GM18517 (cell line): ENCODE measurements around the gene IREB2.
"Not testable (repeated sequence)": the region's sequence is repeated elsewhere in the genome, so short reads cannot be mapped to it uniquely, and the experiment has no call there.

Experiments used
- ATAC-seq: cut with Tn5 transposase; IDR thresholded peaks from one replicate; pipeline ENCODE4 v1.9.1; 2021; ENCODE audit warnings: mild to moderate bottlenecking, moderate library complexity; ENCODE audit not compliant: unreplicated experiment

Gene IREB2, protein sequence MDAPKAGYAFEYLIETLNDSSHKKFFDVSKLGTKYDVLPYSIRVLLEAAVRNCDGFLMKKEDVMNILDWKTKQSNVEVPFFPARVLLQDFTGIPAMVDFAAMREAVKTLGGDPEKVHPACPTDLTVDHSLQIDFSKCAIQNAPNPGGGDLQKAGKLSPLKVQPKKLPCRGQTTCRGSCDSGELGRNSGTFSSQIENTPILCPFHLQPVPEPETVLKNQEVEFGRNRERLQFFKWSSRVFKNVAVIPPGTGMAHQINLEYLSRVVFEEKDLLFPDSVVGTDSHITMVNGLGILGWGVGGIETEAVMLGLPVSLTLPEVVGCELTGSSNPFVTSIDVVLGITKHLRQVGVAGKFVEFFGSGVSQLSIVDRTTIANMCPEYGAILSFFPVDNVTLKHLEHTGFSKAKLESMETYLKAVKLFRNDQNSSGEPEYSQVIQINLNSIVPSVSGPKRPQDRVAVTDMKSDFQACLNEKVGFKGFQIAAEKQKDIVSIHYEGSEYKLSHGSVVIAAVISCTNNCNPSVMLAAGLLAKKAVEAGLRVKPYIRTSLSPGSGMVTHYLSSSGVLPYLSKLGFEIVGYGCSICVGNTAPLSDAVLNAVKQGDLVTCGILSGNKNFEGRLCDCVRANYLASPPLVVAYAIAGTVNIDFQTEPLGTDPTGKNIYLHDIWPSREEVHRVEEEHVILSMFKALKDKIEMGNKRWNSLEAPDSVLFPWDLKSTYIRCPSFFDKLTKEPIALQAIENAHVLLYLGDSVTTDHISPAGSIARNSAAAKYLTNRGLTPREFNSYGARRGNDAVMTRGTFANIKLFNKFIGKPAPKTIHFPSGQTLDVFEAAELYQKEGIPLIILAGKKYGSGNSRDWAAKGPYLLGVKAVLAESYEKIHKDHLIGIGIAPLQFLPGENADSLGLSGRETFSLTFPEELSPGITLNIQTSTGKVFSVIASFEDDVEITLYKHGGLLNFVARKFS

DNA sequence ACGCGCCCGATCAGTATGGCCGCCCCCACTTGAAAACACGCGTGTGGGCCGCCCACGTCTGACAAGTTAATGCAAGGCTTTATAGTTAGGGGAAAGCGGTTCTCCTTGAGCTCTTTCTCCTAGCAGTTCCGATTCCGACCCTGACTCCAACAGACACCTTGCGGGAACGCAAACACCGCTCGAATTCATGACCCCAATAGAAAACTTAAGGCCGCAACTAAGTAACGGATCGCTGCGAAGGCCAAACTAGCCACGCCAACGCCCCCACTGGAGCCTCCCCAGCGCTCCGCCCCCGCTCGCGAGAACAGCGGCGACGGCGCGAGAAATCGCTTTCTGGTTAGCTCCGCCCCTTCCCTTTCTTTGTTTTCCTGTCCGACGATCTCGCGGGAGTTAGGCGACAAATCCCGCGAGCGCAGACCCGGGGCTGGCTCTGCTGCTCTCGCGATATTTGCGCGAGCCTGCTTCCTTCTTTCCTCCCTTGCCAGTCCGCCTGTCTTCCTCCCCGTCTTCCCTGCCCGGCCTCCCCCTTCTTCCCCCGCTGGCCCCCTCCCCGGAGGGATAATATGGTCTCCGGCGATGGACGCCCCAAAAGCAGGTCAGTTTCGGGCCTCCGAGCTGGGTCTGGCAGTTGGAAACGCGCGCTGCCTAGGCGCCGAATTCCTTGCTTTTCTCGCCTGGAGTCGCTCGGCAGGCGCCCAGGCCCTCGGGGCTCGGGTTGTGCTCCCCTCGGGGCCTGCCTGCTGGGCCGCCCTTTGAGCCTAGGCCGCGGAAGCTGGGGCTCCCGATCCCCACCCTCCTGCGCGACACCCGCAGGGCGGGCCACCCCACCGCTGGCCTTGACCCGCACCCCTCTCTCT, at the start of gene IREB2:
Gene IREB2 (plus strand): TSS at position 455 of the 857 bp plus-strand sequence. CDS start 122 bp downstream, at position 577.
- ATAC-seq: peak; percentile 81

DNA sequence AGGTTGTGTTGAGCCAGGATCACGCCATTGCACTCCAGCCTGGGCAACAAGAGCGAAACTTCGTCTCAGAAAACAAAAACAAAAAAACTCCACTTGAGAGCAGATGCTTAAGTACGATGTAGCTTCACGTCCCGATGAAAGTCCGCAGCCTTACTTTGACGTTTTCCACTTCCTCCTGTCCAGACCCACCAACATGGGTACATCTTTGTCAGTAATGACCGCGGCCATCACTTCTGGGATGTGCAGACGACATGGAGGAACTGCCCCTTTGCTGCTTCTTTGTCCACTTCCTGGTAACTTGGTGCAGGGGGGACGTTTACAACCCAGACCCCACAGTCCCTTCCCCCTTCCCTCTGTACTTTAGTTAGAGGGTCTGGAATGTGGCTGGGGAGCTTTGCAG, 49.2 kb upstream of the IREB2 start:
- ATAC-seq: no peak

DNA sequence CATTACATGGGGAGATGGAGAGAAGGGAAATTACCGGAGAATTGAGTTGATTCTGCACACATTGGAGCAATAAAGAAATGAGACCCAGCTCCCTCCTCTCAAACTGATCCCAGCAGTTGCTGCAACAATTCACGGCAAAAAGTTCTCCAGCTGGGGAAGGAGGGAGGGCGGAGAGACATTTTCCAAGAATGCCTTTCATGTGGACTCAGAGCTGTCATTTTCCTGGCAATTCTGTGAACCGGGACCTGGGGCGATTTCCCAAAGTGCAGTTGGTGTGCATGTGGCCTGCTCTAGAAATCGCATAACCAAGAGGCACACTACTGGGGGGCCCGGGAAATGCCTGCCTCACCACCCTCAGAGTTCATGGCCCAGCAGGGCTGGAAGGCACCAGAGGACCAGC, 48.7 kb upstream of the IREB2 start:
- no peak for ATAC-seq

DNA sequence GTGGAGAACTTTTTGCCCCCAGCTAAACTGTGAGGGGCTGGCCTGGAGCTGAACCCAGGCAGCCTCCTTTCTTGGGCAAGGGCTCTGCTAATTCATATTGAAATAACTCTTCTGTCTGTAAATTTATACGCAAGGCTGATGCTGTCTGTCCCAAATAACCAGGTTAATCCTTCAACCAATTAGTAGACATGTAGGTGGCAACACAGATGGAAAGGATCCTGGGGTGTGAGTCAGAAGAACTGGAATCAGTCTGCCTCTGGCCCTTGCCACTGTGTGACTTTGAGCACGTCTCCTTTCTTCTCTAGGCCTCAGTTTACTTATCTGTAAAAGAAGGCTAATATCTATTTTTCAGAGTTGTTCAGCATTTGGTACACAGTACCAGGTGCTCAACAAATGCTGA, 48.3 kb upstream of the IREB2 start:
- ATAC-seq: no peak

DNA sequence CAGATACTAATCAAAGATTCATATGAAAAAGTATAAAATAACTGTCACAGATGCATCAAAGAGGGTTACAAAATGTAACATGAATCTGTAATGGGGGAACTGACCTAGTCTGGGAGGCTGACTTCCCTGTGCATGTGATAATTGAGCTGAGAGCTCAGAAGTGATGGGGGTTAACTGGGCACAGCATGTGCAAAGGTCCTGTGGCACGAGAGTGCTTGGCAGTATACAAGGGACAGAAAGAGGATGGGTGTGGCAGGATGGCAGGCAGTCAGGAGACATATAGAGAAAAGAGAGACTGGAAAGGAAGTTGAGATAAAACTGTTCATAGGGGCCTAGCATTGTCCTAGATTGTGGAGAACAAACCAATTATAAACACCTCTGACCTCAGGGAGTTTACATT, 47.8 kb upstream of the IREB2 start:
- no peak for ATAC-seq

DNA sequence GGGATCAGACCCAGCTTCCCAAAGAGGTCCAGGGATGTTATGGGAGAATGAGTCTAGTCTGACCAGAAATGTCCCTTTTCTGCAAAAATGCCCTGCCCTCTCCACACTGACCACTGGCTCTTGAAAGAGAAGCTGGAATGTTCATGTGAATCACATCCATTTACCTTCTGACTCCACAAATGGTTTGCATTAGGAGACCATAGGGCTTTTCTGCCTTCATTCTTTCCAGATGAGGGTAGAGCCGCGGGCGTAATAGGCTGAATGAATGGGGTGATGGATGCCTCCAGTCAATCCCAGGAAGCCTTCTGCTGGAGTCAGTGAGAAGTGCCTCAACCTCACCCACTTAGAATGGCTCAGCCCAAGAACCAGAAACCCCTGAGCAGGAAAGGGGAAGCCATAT, 47.2 kb upstream of the IREB2 start:
- ATAC-seq: no peak

DNA sequence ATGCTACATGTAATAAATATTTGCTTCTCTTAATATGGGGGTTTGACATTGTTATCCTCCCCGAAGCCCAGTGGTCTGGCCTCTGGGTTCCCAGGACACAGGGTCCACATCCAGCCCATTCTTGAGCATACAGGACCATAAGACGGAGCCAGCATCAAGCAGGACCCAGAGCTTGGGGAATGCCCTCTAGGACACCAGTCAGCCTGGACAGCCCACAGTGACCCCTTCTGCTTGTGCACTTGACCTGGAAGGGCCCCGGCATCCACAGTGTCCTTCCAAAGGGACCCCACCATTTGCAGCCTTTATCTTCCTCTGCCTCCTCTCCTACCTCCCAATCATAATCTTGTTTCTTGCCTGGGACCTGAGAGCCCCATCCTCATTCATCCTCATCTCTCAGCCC, 46.2 kb upstream of the IREB2 start:
- no peak for ATAC-seq

DNA sequence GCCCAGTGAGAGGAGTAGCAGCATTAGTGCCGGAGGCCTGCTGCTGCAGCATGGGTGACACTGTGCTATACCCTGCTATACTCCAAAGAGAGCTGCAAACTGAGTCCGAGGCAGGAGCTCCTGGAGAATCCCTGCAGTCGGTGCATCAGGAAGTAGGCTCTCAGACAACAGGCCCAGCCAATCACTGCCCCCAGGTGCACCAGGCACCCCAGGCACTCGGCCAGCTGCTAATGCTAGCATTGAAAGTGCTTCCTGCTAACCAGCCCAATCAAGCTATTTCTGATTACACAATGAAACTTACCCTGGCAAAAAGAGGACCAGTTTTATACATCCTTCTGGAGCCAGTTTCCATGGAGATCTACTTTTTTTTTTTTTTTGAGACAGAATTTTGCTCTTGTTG, 45.6 kb upstream of the IREB2 start:
- no peak for ATAC-seq

DNA sequence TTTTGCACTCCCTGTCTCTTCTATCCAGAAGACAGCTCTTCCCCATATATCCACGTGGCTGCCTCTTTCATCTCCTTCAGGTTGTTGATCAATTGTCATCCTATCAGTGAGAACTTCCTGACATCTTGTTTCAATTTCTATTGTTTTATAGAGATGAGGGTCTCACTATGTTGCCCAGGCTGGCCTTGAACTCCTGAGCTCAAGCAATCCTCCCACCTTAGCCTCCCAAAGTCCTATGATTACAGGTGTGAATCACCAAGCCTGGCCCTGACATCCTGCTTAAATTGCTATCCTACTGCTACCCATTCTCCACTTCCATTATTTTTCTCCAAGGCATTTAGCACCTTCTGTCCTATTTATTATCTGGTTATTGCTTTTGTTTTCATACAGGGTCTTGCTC, 44.9 kb upstream of the IREB2 start:
- no peak for ATAC-seq

DNA sequence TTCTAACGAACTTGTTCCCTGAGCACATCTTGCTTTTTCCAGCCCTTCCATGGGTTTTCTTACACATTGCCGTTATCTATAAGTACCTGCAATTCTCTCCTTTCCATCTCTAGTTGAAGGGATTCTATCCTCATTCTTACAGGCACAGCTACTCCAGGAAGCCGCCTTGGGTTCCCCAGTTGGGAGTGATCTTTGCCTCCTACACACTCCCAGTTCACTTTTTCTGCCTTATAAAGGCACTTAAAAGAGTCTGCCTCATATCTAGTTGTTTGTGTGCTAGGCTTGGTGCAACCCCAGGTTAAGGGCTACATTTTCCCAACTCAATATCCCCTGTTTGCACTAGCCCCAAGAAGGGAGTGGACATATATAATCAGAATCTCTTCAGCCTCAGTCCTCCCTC, 44.0 kb upstream of the IREB2 start:
- no peak for ATAC-seq

DNA sequence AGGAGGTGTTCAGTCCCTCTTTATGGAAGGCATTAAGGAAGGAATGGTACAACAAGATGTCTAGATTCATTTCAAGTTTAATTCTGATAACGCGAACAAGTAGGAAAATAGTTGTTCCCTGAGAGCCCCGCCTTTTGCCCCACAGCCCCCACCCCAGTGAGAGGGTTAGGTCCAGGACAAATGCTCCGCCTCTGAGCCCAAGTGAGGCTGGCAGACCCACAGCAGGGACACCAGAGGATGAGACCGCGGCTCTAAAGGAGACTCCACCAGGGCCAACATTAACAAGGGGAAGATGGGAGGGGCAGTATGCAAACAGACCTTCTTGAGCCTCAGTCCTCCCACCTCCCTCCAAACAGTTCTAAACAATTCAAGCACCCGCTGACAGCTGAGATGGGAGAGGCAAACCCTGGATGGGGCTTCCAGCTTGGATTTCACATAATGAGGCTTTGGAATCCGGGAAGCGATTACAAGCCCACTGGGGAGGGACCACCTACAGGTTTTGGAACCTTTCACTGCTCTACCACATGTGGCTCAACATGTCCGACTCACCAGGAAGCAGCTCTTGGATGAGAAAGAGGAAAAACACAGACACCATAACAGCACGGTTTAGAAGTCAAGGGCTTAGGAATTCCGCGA, 42.9 kb upstream of the IREB2 start:
- no peak for ATAC-seq

DNA sequence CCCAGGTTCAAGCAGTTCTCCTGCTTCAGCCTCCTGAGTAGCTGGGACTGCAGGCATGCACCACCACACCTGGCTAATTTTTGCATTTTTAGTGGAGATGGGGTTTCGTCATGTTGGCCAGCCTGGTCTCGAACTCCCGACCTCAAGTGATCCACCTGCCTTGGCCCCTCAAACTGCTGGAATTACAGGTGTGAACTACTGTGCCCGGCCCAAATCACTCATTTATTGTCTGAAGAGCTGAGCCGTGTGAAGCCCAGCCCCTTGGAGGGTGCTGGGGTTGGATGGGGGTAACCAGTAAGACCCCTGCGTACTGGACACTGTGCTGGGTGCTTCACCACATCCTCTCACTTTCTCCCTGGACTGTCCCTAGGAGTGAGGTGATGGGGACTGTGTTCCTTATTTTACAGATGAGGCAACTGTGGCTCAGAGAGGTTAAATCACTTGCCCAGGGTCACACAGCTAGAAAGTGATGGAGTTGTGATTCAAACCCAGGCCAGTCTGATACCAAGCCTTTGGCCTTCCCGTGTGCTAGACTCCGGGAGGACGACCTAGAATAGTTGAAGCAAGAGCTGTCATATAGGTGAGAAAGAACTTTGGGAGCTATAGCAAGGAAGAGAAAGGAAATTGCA, 41.7 kb upstream of the IREB2 start:
- no peak for ATAC-seq

DNA sequence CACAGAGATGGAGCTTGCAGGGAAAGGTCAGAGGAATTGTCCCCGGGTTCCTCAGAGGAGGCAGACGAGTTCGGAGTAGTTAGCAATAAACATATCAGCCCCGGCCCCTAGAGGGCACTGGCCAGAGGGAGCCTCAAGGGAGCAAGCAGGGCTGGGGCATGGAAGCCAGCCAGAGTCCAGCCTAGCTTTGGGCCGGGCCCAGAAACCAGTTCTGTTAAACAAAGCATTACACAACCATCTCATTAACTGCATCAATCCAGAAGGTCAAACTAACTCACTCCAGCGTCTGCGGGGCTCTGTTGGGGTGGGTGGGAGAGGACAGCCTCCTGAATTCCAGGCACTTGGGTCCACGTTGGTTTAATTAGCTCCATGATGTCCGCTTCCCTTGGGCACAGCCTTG, 41.0 kb upstream of the IREB2 start:
- no peak for ATAC-seq

DNA sequence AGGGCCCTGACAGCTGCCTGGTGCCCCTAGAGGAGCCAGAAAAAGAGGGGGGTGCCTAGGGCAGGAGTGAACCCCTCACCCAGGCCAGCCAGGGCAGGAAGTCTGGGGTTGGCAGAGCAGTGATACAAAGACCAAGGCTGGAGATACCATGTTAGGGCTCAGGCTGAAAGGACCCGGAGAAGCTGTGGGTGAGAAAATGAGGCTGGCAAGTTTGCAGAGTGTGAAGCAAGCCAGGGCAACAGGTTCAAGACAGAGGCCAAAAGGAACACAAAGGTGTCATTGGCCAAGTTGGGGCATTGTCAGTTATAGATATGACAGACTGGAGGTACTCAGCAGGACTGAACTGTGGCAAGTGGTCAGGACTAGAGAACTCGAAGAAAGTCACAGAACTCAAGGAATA, 40.6 kb upstream of the IREB2 start:
- no peak for ATAC-seq

DNA sequence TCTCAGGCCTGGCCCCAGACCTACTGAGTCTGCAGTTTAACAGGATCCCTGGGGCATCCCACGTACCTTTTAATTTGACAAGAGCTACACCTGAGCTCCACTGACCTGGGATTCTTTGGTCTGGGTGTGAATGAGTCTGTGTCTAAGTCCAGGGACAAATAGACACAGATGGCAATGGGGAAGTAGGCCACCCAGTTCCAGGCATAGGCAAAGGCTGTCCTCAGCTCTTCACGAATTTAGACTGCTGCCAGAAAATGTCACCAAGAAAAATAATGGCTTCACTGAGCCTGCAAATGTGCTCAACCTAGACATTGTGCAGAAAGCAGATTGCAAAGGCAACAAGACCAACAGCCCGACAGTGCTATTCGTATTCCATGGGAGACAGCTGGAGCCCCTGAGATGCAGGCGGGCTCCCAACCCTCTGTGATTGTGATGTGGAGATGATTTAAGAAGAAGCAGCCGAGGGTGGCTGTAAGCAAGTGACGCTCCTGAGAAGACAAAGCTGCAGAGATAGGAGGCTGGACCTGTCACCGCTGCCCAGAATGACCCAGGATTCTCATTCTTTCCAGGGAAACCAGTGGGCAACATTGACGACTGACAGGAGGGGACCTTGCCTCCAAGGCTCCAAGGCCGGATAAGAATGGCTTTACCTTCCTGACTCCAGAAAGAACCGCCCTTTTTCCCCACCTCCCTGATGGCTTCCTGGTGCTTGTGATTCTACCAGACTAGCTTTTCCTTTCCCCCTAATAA, 39.8 kb upstream of the IREB2 start:
- no peak for ATAC-seq

DNA sequence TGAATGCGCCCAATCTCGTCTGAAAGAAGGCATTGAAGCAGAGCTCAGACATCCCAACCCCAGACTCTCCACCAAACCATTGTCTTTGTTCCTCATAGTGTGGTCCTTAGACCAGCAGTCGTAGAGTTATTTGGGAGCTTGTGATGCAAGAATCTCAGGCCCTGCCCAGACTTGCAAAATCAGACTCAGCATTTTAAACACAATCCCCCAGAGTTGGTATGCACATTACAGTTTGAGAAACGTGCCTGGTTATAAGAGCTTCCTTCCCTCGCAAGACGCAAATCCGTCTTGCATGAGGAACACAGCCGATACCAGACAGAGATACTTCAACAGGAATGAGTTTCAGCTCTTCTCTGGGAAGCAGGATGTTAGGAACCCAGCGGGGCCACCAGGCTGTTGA, 38.9 kb upstream of the IREB2 start:
- no peak for ATAC-seq

DNA sequence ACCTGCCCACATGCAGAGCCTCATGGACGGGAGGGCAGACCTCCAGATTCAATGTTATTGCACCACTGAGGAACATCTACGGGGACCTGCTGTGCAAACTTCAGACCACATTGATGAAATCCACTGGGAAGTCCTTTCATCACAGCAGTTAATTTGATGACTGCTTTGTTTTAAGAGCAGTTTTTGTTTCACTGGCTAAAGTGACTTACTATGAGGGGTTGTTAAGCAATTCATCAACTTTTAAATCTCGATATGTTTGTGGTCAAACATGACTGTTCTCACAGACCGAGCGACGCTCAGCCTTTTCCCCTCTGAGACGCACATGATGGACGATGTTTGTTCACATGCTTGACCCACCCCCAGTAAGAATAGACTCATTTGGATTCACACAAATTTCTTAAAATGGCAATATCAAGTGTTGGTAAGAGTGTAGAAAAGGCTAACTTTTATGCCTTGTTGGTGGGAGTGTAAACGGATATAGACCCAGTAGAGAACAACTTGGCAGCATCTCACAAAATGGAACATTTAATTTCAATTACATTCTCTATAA, 35.9 kb upstream of the IREB2 start:
- ATAC-seq: no peak

DNA sequence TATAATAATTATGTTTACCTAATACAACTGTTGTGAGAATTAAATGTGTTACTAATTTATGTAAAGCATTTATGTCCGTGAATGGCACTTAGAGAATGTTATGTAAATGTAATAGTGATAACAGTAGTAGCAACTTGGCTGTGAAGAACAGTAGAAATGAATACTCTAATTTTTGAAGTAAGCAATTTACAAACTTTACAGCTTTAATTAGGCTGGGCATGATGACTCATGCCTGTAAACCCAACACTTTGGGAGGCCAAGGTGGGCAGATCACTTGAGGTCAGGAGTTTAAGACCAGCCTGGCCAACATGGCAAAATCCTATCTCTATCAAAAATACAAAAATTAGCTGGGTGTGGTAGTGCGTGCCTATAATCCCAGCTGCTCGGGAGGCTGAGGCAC, 33.9 kb upstream of the IREB2 start:
- ATAC-seq: no peak

DNA sequence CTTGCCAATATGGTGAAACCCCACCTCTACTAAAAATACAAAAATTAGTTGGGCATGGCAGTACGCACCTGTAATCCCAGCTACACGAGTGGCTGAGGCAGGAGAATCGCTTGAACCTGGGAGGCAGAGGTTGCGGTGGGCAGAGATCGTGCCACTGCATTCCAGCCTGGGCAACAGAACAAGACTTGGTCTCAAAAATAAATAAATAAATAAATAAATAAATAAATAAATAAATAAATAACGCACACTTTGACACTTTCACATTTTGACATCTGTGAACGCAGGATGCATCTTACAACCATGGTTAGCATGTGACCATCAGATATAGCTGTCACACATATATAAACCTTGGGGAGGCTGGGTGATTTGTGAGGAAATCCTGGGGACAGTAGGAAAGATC, 33.2 kb upstream of the IREB2 start:
- ATAC-seq: not testable (repeated sequence)
